ENCODE measurements around the gene IDE.
A peak's percentile ranks its signal among the peaks of the same experiment; 100 is the strongest.

Gene IDE

GRCh38 chr10:92562424-92562823, 11.5 kb downstream of the IDE start:
- no peak for DNase-seq

- no peak for DNase-seq
Measured at GRCh38 chr10:92559046-92559445, 14.8 kb downstream of the IDE start.

- DNase-seq: no peak
Measured at GRCh38 chr10:92553959-92554358, 19.9 kb downstream of the IDE start.

- DNase-seq: peak; percentile 9
Measured at GRCh38 chr10:92552310-92552709, 21.6 kb downstream of the IDE start.

- no peak for DNase-seq
Measured at GRCh38 chr10:92550924-92551323, 23.0 kb downstream of the IDE start.

- DNase-seq: no peak
Measured at GRCh38 chr10:92547676-92548075, 26.2 kb downstream of the IDE start.

- no peak for DNase-seq
Measured at GRCh38 chr10:92545556-92545955, 28.3 kb downstream of the IDE start.

GRCh38 chr10:92544296-92544695, 29.6 kb downstream of the IDE start:
- DNase-seq: no peak

- no peak for DNase-seq
Measured at GRCh38 chr10:92542458-92542857, 31.4 kb downstream of the IDE start.

GRCh38 chr10:92541583-92541982, 32.3 kb downstream of the IDE start:
- DNase-seq: no peak

- DNase-seq: no peak
Measured at GRCh38 chr10:92538231-92538958, 35.5 kb downstream of the IDE start.

GRCh38 chr10:92530891-92531535, 42.9 kb downstream of the IDE start:
- no peak for DNase-seq

GRCh38 chr10:92530421-92530820, 43.5 kb downstream of the IDE start:
- DNase-seq: no peak

GRCh38 chr10:92527716-92528115, 46.2 kb downstream of the IDE start:
- DNase-seq: no peak

- DNase-seq: no peak
Measured at GRCh38 chr10:92523639-92524038, 50.3 kb downstream of the IDE start.

- DNase-seq: peak; percentile 68
Measured at GRCh38 chr10:92517034-92517655, 56.7 kb downstream of the IDE start.

- no peak for DNase-seq
Measured at GRCh38 chr10:92508866-92509265, 65.0 kb downstream of the IDE start.

GRCh38 chr10:92506336-92506735, 67.6 kb downstream of the IDE start:
- DNase-seq: no peak

- DNase-seq: no peak
Measured at GRCh38 chr10:92505044-92505443, 68.8 kb downstream of the IDE start.

GRCh38 chr10:92502296-92502808, 71.5 kb downstream of the IDE start:
- DNase-seq: no peak

GRCh38 chr10:92493362-92493761, 80.5 kb downstream of the IDE start:
- no peak for DNase-seq

- no peak for DNase-seq
Measured at GRCh38 chr10:92492748-92493240, 81.1 kb downstream of the IDE start.

GRCh38 chr10:92490387-92490786, 83.5 kb downstream of the IDE start:
- no peak for DNase-seq

GRCh38 chr10:92486637-92487036, 87.3 kb downstream of the IDE start:
- DNase-seq: no peak
